Stimulated activated CD4-positive, alpha-beta T cell treated with anti-CD3 and anti-CD28 coated beads, Interleukin-4, amount 100 ng/mL, for 48 hours (primary cell): ENCODE measurements around the gene DNAH2.

Experiments used
- DNase-seq, 2 donors: peaks; one replicate each; pipeline ENCODE4 v3.0.0-alpha.2; 2020; ENCODE audit warnings: low read depth in 2 of 2

The DNAH2 gene

GRCh38 chr17:7822126-7822525 lies 104.6 kb downstream of the DNAH2 start:
- DNase-seq: no peak

GRCh38 chr17:7823581-7824001 lies 106.0 kb downstream of the DNAH2 start:
- DNase-seq: no peak

- DNase-seq: no peak
Observed at GRCh38 chr17:7824021-7824924, 106.7 kb downstream of the DNAH2 start.

- no peak for DNase-seq
Observed at GRCh38 chr17:7825206-7825990, 107.9 kb downstream of the DNAH2 start.

GRCh38 chr17:7830616-7831015 lies 113.1 kb downstream of the DNAH2 start:
- no peak for DNase-seq

GRCh38 chr17:7831233-7831632 lies 113.7 kb downstream of the DNAH2 start:
- DNase-seq: no peak

GRCh38 chr17:7832431-7832830 lies 114.9 kb downstream of the DNAH2 start:
- DNase-seq: no peak

GRCh38 chr17:7833011-7833794 lies 115.7 kb downstream of the DNAH2 start:
- no peak for DNase-seq

GRCh38 chr17:7833795-7834541 lies 116.4 kb downstream of the DNAH2 start, which contains the start of gene KDM6B:
TSS of gene KDM6B (plus strand) at chr17:7834217. CDS start at chr17:7845555, 11,338 bp downstream.
- DNase-seq: peak; percentile 76 to 83

GRCh38 chr17:7834542-7834956 lies 117.0 kb downstream of the DNAH2 start:
- DNase-seq: peak in 1 of 2 donors; percentile 18

GRCh38 chr17:7834957-7835813 lies 117.6 kb downstream of the DNAH2 start:
- peak; percentile 76 to 89 for DNase-seq

GRCh38 chr17:7835814-7836595 lies 118.5 kb downstream of the DNAH2 start:
- DNase-seq: no peak

- DNase-seq: peak; percentile 66 to 67
Observed at GRCh38 chr17:7836596-7837407, 119.3 kb downstream of the DNAH2 start.

- DNase-seq: no peak
Observed at GRCh38 chr17:7837408-7838088, 120.0 kb downstream of the DNAH2 start.

GRCh38 chr17:7838090-7839075 lies 120.8 kb downstream of the DNAH2 start:
- DNase-seq: no peak

- DNase-seq: no peak
Observed at GRCh38 chr17:7839190-7839875, 121.8 kb downstream of the DNAH2 start.
